Hair follicle dermal papilla cell (primary cell): ENCODE measurements around the gene FAM174B. TPM values are rescaled to one million over a fixed set of nuclear protein-coding genes. Genes with fewer than 3 reads are reported as not detected.

Source experiments
- total RNA-seq: library from RNA; depleted of rRNA; stranded (reverse); fragments of >200 nt; gene quantifications from 2 replicates; pipeline ENCODE4 v1.2.3, GENCODE V29; 2012

The FAM174B gene
- 0.61 and 5.2 TPM in 2 replicates for total RNA-seq

DNA sequence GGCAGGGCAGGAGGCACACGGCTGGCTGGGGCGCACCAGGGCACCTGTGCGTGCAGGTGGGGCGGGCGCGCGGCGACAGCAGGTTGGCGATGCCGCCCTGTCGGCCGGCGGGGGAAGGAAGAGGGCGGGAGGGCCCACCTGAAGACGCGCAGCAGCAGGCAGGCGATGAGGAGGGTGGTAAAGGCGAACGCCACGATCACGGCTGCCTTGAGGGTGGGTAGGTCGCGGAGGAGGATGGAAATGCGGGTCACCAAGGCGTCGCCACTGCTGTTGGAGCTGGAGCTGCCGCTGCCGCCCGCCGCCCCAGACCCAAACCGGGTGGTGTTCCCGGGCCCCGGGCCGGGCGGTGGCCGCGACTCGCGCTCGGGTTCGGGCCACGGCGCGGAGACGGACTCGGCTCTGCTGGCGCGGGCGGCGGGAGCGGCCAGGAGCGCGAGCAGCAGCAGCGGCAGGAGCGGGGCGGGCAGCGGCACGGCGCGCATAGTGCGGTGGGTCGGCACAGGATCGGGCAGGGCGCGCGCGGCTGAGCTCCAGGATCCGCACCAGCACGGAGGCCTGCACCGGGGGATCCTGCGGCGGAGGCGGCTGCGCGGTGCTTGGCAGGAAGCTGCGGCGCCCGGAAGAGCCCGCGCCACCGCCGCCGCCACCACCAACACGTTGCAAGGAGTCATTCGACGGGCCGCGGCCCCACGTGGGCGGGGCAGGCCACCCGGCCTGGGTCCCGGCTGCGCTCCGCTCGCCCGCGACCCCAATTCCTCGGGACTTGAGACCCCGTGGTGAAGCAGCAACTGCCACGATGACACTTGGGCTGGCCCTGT is at the start of gene FAM174B:
Gene FAM174B, minus strand, starts transcription at position 598 of the 818 bp plus-strand sequence.

Other genes with a start within 250 kb of the FAM174B start
- 78.3 and 95.7 TPM in 2 replicates for gene CHD2, start 244.5 kb upstream of the FAM174B start, total RNA-seq